ENCODE measurements around the gene IQSEC3.

IQSEC3 gene

DNA sequence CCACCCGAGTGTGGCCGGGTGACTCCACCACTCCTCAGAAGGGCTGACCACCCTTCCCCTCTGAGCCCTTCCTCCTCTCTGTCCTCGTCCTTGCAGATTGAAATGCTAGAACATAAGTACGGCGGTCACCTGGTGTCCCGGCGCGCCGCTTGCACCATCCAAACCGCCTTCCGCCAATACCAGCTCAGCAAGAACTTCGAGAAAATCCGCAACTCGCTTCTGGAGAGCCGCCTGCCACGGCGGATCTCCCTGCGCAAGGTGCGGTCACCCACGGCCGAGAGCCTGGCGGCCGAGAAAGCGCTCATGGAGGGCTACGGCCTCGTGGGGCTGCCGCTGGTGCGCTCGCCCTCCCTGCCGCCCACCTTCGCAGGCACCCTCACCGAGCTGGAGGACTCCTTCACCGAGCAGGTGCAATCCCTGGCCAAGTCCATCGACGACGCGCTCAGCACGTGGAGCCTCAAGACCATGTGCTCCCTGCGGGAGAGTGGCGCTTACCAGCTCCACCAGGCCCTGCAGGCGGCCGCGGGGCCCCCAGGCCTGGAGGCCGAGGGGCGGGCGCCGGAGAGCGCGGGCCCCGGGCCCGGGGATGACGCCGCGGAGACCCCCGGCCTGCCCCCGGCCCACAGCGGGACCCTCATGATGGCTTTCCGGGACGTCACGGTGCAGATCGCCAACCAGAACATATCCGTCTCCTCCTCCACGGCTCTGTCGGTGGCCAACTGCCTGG, 71.8 kb downstream of the IQSEC3 start:
- Histone ChIP-seq H3K36me3 (replicated peaks) (no peaks in the 10 kb centered on the region), H3K9me3 (no peaks in the 10 kb centered on the region), H3K4me3 (no peak overlapping the region), H3K4me1 (no peaks in the 10 kb centered on the region), H3K27me3 (ENCODE audit: low read depth) (peaks cover 17% of the 10 kb centered on the region; the same call in 1 of the 2 replicates)
- DNase-seq (ENCODE audit: low spot score in 2 of 2), result no peak
- in situ Hi-C loops (cut with MboI; ENCODE audit: low sequenced_read_pairs), result no loop called here

- in situ Hi-C loops (cut with MboI; ENCODE audit: low sequenced_read_pairs), result no loop called here
- Histone ChIP-seq H3K36me3 (replicated peaks) (no peaks in the 10 kb centered on the region), H3K27me3 (ENCODE audit: low read depth) (peaks cover 16% of the 10 kb centered on the region; the same call in 1 of the 2 replicates), H3K4me3 (no peak overlapping the region), H3K9me3 (no peaks in the 10 kb centered on the region), H3K4me1 (no peaks in the 10 kb centered on the region)
- DNase-seq (ENCODE audit: low spot score in 2 of 2), result no peak
These were observed 72.4 kb downstream of the IQSEC3 start for GRCh38 chr12:138898-139534.

DNA sequence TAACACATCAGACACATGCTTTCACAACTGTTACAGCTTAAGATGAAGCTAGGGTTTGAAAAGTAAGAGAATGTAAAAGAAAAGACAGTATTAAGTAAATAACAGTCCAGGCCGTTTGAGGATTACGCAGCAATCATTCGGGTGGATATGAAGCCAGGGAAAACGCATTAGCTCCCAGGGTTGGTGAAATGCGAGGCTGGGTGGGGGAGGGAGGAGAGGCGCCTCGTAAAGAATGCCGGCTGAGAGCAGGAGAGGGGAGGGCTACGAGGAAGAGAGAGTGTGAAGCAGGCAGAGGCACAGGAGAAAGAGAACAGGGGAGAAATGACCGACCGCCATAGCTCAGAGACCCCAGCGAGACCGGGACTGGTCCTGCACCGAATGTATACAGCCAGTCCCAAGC, 73.0 kb downstream of the IQSEC3 start:
- Histone ChIP-seq H3K4me3 (no peak overlapping the region), H3K9me3 (no peaks in the 10 kb centered on the region), H3K4me1 (no peaks in the 10 kb centered on the region), H3K36me3 (replicated peaks) (no peaks in the 10 kb centered on the region), H3K27me3 (ENCODE audit: low read depth) (peaks cover 14% of the 10 kb centered on the region; the same call in 1 of the 2 replicates)
- DNase-seq (ENCODE audit: low spot score in 2 of 2), result peak in 1 of 2 experiments; percentile 21
- in situ Hi-C loops (cut with MboI; ENCODE audit: low sequenced_read_pairs), result no loop called here

DNA sequence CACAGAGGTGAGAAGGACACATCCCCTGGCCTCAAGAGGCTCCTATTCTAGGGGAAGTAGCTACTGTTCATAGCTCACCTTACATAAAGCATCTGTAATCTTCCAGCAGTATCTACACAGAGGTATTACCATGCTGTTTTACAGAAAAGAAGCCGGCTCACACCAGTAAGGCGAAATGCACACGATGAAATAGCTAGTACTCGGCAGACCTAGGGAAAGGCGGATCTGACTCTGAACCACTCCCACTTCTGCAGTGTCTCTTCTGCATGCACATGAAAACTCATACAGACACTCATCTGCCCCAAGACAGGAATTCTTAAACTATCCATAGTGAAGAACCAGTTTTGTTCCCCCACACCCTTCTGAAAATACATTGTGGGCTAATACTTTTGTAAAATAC, 73.6 kb downstream of the IQSEC3 start:
- Histone ChIP-seq H3K27me3 (ENCODE audit: low read depth) (peaks cover 14% of the 10 kb centered on the region; the same call in 1 of the 2 replicates), H3K4me3 (no peak overlapping the region), H3K36me3 (replicated peaks) (no peaks in the 10 kb centered on the region), H3K9me3 (no peaks in the 10 kb centered on the region), H3K4me1 (no peaks in the 10 kb centered on the region)
- no peak for DNase-seq (ENCODE audit: low spot score in 2 of 2)
- in situ Hi-C loops (cut with MboI; ENCODE audit: low sequenced_read_pairs), result no loop called here

- in situ Hi-C loops (cut with MboI; ENCODE audit: low sequenced_read_pairs), result no loop called here
- Histone ChIP-seq H3K4me1 (no peaks in the 10 kb centered on the region), H3K27me3 (ENCODE audit: low read depth) (peaks cover 13% of the 10 kb centered on the region; the same call in 1 of the 2 replicates), H3K9me3 (no peaks in the 10 kb centered on the region), H3K36me3 (replicated peaks) (no peaks in the 10 kb centered on the region), H3K4me3 (no peak overlapping the region)
- peak in 1 of 2 experiments; percentile 17 for DNase-seq (ENCODE audit: low spot score in 2 of 2)
These were observed 77.5 kb downstream of the IQSEC3 start for GRCh38 chr12:143964-144649.

GRCh38 chr12:144650-145284, 78.2 kb downstream of the IQSEC3 start:
- Histone ChIP-seq H3K27me3 (ENCODE audit: low read depth) (peaks cover 8% of the 10 kb centered on the region; the same call in 1 of the 2 replicates), H3K36me3 (replicated peaks) (no peaks in the 10 kb centered on the region), H3K4me1 (no peaks in the 10 kb centered on the region), H3K9me3 (no peaks in the 10 kb centered on the region), H3K4me3 (no peak overlapping the region)
- no peak for DNase-seq (ENCODE audit: low spot score in 2 of 2)
- in situ Hi-C loops (cut with MboI; ENCODE audit: low sequenced_read_pairs), result no loop called here

- Histone ChIP-seq H3K4me1 (no peaks in the 10 kb centered on the region), H3K9me3 (no peaks in the 10 kb centered on the region), H3K36me3 (replicated peaks) (no peaks in the 10 kb centered on the region), H3K27me3 (ENCODE audit: low read depth) (peaks cover 2% of the 10 kb centered on the region; the same call in 1 of the 2 replicates), H3K4me3 (no peak overlapping the region)
- in situ Hi-C loops (cut with MboI; ENCODE audit: low sequenced_read_pairs), result no loop called here
- DNase-seq (ENCODE audit: low spot score in 2 of 2), result no peak
These were observed 78.9 kb downstream of the IQSEC3 start for GRCh38 chr12:145369-145960.

DNA sequence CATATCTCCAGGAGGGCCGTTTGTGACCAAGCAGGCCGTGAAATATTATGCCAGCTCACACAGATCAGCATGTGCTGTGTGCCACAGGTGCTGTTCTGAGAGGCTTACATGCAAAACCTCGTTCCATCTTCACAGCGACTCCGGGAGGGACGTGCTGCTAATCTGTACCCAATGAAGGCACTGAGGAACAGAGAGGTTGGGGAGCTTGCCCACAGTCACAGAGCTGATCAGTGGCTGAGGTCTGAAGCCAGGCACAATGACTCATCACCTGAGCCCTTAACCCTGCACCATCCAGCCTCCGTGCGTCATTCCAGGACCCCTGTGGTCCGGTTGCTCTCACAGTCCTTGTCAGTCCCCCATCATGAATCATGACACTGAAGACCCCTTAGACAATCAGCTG, 80.7 kb downstream of the IQSEC3 start:
- no peaks in the 10 kb centered on the region for H3K4me1 ChIP-seq
- no peaks in the 10 kb centered on the region for H3K36me3 ChIP-seq (replicated peaks)
- H3K9me3 ChIP-seq, result no peaks in the 10 kb centered on the region
- no peak overlapping the region for H3K4me3 ChIP-seq
- no peaks in the 10 kb centered on the region for H3K27me3 ChIP-seq (ENCODE audit: low read depth)
- in situ Hi-C loops (cut with MboI; ENCODE audit: low sequenced_read_pairs), result no loop called here
- no peak for DNase-seq (ENCODE audit: low spot score in 2 of 2)

- Histone ChIP-seq H3K4me3 (no peak overlapping the region), H3K27me3 (ENCODE audit: low read depth) (no peaks in the 10 kb centered on the region), H3K9me3 (no peaks in the 10 kb centered on the region), H3K36me3 (replicated peaks) (no peaks in the 10 kb centered on the region), H3K4me1 (no peaks in the 10 kb centered on the region)
- in situ Hi-C loops (cut with MboI; ENCODE audit: low sequenced_read_pairs), result no loop called here
- DNase-seq (ENCODE audit: low spot score in 2 of 2), result no peak
These were observed 82.3 kb downstream of the IQSEC3 start for GRCh38 chr12:148676-149416.

DNA sequence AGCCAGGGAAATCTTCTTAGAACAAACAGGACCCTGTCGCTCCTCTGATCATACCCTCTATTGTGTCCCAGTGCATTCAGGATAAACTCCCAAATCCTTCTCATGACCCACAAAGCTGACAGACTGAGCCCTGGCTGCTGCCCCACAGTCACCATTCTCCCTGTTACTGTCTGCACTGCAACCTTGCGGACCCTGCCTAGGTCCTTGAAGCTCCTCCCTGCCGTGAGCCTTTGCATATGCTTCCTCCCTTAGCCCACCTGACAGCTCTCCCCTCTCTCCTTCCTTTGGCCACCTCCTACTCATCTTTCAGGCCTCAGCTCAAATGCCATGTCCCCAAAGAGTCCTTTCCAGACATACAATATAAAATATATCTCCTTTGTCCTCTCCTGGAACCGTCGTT, 85.0 kb downstream of the IQSEC3 start:
- in situ Hi-C loops (cut with MboI; ENCODE audit: low sequenced_read_pairs), result no loop called here
- Histone ChIP-seq H3K4me3 (no peak overlapping the region), H3K36me3 (replicated peaks) (no peaks in the 10 kb centered on the region), H3K9me3 (no peaks in the 10 kb centered on the region), H3K4me1 (no peaks in the 10 kb centered on the region), H3K27me3 (ENCODE audit: low read depth) (no peaks in the 10 kb centered on the region)
- DNase-seq (ENCODE audit: low spot score in 2 of 2), result no peak

DNA sequence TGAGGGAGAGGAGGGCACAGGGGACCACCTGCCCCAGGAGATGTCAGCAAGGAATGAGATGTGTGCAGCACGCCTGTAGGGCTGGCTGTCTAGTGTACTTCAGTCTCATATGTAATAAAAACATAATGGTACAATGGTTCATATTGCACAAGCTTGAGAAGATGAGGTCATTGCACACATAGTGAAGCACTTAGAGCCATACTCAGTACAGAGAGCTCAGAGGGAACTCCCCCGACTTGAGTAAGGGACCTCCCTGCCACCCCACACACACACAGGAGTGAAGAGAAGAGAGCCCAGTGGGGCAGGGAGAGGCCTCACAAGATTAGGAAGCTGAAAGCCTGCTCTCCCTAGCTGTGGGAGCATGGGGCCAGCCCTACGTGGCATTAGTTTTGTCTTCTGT, 85.9 kb downstream of the IQSEC3 start:
- no peak for DNase-seq (ENCODE audit: low spot score in 2 of 2)
- in situ Hi-C loops (cut with MboI; ENCODE audit: low sequenced_read_pairs), result no loop called here
- Histone ChIP-seq H3K36me3 (replicated peaks) (no peaks in the 10 kb centered on the region), H3K9me3 (no peaks in the 10 kb centered on the region), H3K4me1 (no peaks in the 10 kb centered on the region), H3K27me3 (ENCODE audit: low read depth) (no peaks in the 10 kb centered on the region), H3K4me3 (no peak overlapping the region)

GRCh38 chr12:153080-153746, 86.6 kb downstream of the IQSEC3 start:
- Histone ChIP-seq H3K4me1 (no peaks in the 10 kb centered on the region), H3K4me3 (no peak overlapping the region), H3K9me3 (no peaks in the 10 kb centered on the region), H3K27me3 (ENCODE audit: low read depth) (no peaks in the 10 kb centered on the region), H3K36me3 (replicated peaks) (no peaks in the 10 kb centered on the region)
- DNase-seq (ENCODE audit: low spot score in 2 of 2), result peak; percentile 34 to 81
- in situ Hi-C loops (cut with MboI; ENCODE audit: low sequenced_read_pairs), result no loop called here

All from HAP-1 (cell line).